ENCODE results near the gene NOXA1. TPM values are rescaled to one million over a fixed set of nuclear protein-coding genes. Genes with fewer than 3 reads are reported as not detected.

The NOXA1 gene
- polyA plus RNA-seq, 1 donor from 2014 or later = 1.7 TPM

GRCh38 chr9:137458194-137459151, 35.3 kb downstream of the NOXA1 start:
- H3K79me2 ChIP-seq (replicated peaks; ENCODE audit: insufficient read depth, low read length) = no peaks in the 10 kb centered on the region
- H3K27me3 ChIP-seq (ENCODE audit: insufficient read depth, low read depth, low read length) = no peaks in the 10 kb centered on the region
- peak overlapping the region; percentile 94 for H3K4me3 ChIP-seq (ENCODE audit: low read length)
- H3K27ac ChIP-seq (ENCODE audit: low read length) = no peak overlapping the region
- peak overlapping the region; percentile 51 for H3K4me2 ChIP-seq (ENCODE audit: low read length)
- no peak overlapping the region for H2AFZ ChIP-seq (ENCODE audit: low read depth, low read length)
- H3K9ac ChIP-seq (ENCODE audit: low read length) = peak overlapping the region; percentile 85
- no peaks in the 10 kb centered on the region for H3F3A ChIP-seq (ENCODE audit: insufficient read depth, low read length, poor library complexity, severe bottlenecking)
- TF ChIP-seq POLR2AphosphoS5 (IDR thresholded peaks at IDR 0.05) (no peak), RAD21 (conservative IDR thresholded peaks at IDR 0.05) (peak; percentile 5)
- no peaks in the 10 kb centered on the region for H3K9me2 ChIP-seq (ENCODE audit: insufficient read depth, low read length)
- H3K36me3 ChIP-seq (ENCODE audit: insufficient read depth, low read length) = no peaks in the 10 kb centered on the region
- no peaks in the 10 kb centered on the region for H4K20me1 ChIP-seq (ENCODE audit: insufficient read depth)
- H3K9me3 ChIP-seq (ENCODE audit: low read length) = no peaks in the 10 kb centered on the region

GRCh38 chr9:137459152-137459600, 36.0 kb downstream of the NOXA1 start, which contains the start of gene NSMF:
TSS of gene NSMF (minus strand) at chr9:137459334. CDS start at chr9:137459102, 232 bp downstream.
- no peaks in the 10 kb centered on the region for H3K9me2 ChIP-seq (ENCODE audit: insufficient read depth, low read length)
- peak within 1 kb of the TSS; percentile 94 for H3K4me3 ChIP-seq (ENCODE audit: low read length)
- TF ChIP-seq TAF1 (IDR thresholded peaks at IDR 0.05; ENCODE audit: low read depth) (peak; percentile 48), EZH2 (IDR thresholded peaks at IDR 0.05; ENCODE audit: borderline replicate concordance, insufficient read depth, low read length, poor library complexity, severe bottlenecking) (no peak), POLR2AphosphoS5 (IDR thresholded peaks at IDR 0.05) (peak; percentile 92), RAD21 (conservative IDR thresholded peaks at IDR 0.05) (peak; percentile 4), CTCF (IDR thresholded peaks at IDR 0.05; ENCODE audit: poor library complexity, severe bottlenecking) (no peak), REST (IDR thresholded peaks at IDR 0.05; ENCODE audit: borderline replicate concordance) (no peak), SMC3 (conservative IDR thresholded peaks at IDR 0.05; ENCODE audit: poor library complexity) (no peak), EP300 (conservative IDR thresholded peaks at IDR 0.05; ENCODE audit: poor library complexity, severe bottlenecking) (peak; percentile 37), MXI1 (conservative IDR thresholded peaks at IDR 0.05; ENCODE audit: poor library complexity, severe bottlenecking) (peak; percentile 75)
- H3K79me2 ChIP-seq (replicated peaks; ENCODE audit: insufficient read depth, low read length) = no peaks in the 10 kb centered on the region
- peak within 1 kb of the TSS; percentile 51 for H3K4me2 ChIP-seq (ENCODE audit: low read length)
- H2AFZ ChIP-seq (ENCODE audit: low read depth, low read length) = peak within 1 kb of the TSS; percentile 74
- peak within 1 kb of the TSS; percentile 50 for H3K27ac ChIP-seq (ENCODE audit: low read length)
- peak within 1 kb of the TSS; percentile 85 for H3K9ac ChIP-seq (ENCODE audit: low read length)
- H3F3A ChIP-seq (ENCODE audit: insufficient read depth, low read length, poor library complexity, severe bottlenecking) = no peaks in the 10 kb centered on the region
- no peaks in the 10 kb centered on the region for H3K27me3 ChIP-seq (ENCODE audit: insufficient read depth, low read depth, low read length)
- no peaks in the 10 kb centered on the region for H4K20me1 ChIP-seq (ENCODE audit: insufficient read depth)
- no peaks in the 10 kb centered on the region for H3K36me3 ChIP-seq (ENCODE audit: insufficient read depth, low read length)
- H3K9me3 ChIP-seq (ENCODE audit: low read length) = no peaks in the 10 kb centered on the region

All from neural cell (in vitro differentiated cells).